ENCODE measurements around the gene VOPP1.

DNA sequence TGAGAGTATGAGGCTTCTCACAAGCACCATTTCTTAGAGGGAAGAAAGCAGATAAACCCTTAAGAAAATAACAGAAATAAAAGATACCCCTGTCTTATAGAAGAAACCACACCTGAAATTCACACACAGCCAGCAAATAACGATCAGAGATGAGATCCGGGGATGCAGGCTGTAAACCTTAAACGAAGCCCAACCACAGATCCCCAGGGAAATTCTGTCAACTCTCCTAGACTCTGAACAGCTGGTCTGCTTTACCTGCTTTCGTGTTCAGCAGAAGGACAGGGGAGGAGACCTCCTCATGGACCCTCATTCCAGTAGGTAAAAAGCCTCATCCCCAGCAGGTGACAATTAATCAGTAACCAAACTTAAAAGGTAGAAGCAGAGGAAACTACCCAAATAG lies 45.0 kb downstream of the VOPP1 start:
- TF ChIP-seq POLR2A (IDR thresholded peaks at IDR 0.05) (no peak), POLR2AphosphoS5 (IDR thresholded peaks at IDR 0.05) (no peak)
- TF ChIP-seq, protein P1, sequence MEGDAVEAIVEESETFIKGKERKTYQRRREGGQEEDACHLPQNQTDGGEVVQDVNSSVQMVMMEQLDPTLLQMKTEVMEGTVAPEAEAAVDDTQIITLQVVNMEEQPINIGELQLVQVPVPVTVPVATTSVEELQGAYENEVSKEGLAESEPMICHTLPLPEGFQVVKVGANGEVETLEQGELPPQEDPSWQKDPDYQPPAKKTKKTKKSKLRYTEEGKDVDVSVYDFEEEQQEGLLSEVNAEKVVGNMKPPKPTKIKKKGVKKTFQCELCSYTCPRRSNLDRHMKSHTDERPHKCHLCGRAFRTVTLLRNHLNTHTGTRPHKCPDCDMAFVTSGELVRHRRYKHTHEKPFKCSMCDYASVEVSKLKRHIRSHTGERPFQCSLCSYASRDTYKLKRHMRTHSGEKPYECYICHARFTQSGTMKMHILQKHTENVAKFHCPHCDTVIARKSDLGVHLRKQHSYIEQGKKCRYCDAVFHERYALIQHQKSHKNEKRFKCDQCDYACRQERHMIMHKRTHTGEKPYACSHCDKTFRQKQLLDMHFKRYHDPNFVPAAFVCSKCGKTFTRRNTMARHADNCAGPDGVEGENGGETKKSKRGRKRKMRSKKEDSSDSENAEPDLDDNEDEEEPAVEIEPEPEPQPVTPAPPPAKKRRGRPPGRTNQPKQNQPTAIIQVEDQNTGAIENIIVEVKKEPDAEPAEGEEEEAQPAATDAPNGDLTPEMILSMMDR (IDR thresholded peaks at IDR 0.05 in 8 of 11, conservative IDR thresholded peaks at IDR 0.05 in 3 of 11), result no peak

Data from spleen (tissue), 7 donors.